ENCODE measurements around the gene FAM83E.
"Not testable (repeated sequence)": the region's sequence is repeated elsewhere in the genome, so short reads cannot be mapped to it uniquely, and the experiment has no call there.

The FAM83E gene

DNA sequence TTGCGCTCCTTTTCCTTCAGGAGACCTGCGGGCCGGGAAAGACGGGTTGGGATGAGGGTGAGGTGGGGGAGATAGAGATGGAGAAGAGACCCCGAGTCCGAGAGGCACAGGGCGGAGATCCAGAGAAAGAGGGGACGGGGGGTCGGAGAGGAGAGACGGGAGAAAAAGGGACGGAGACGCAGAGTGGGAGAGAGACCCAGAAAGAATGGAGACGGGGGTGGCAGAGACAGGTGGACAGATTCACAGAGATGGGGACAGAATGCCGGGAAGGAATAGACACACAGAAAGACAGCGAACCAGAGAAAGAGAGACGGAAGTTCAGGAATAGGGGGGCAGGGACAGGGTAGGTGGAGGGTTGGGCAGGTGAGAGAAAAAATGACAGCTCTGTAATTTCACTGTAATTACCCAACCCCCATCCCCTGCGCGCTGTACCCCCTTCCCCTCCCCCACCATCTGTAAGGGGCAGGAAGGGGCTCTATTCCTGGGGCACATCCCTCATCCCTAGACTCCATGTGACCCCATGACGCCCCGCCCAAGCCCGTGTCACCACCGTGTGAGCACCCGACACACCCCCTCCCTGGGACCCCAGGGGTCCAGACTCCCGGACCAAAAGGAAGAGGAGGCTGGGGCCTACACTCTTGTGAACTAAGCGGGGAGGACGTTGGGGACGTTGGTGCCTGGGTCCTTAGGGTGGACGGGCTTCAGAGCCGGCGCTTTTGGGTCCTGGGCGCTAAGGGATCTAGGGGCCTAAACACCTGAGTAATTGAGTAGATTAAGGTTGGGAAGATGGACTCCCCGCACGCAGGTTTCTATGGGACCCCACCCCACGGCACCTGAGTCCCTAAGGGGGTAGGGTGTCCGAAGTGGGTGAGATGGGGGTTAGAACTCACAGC, 21.3 kb upstream of the FAM83E start:
- DNase-seq (ENCODE audit: insufficient read length, low spot score) (no peak), FAIRE-seq (no peak)
- TF ChIP-seq, protein P1, sequence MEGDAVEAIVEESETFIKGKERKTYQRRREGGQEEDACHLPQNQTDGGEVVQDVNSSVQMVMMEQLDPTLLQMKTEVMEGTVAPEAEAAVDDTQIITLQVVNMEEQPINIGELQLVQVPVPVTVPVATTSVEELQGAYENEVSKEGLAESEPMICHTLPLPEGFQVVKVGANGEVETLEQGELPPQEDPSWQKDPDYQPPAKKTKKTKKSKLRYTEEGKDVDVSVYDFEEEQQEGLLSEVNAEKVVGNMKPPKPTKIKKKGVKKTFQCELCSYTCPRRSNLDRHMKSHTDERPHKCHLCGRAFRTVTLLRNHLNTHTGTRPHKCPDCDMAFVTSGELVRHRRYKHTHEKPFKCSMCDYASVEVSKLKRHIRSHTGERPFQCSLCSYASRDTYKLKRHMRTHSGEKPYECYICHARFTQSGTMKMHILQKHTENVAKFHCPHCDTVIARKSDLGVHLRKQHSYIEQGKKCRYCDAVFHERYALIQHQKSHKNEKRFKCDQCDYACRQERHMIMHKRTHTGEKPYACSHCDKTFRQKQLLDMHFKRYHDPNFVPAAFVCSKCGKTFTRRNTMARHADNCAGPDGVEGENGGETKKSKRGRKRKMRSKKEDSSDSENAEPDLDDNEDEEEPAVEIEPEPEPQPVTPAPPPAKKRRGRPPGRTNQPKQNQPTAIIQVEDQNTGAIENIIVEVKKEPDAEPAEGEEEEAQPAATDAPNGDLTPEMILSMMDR (IDR thresholded peaks at IDR 0.05; ENCODE audit: insufficient read depth, missing control alignments), result no peak

DNA sequence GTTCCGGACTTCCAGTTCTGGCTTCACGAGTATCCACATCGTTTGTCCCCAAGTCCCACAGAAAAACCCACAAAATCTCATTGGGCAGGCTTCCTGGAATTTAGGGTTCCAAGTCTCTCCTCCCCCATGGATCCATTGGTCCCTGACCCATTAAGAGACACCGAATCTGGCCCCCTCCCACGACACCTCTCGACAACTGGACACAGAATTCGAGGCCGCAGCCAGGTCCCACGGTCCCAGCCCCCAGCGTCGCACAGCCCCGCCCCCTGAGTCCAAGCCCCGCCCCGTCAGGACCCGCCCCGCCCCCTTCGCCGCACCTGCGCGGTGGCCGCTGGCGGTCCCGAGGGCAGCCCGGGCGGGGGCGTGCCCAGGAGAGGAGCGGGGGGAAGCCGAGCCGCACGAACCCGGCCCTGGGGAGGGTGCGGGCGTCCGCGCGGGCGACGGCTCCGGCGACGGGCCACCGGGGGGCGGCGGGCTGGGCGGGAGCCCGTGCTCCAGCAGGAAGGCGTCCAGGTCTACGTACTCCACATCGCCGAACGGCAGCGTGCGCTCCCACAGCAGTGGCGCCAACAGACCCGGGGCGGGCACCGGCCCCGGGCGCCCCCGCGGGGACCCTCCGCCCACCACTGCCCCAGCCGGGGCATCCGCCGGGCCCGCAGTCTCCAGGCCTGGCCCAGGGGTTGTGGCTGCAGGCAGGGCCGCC, 20.5 kb upstream of the FAM83E start:
- peak; percentile 64 for DNase-seq (ENCODE audit: insufficient read length, low spot score)
- TF ChIP-seq, protein P1 (IDR thresholded peaks at IDR 0.05; ENCODE audit: insufficient read depth, missing control alignments), result no peak
- no peak for FAIRE-seq

GRCh38 chr19:48634424-48635262, 19.8 kb upstream of the FAM83E start:
- peak; percentile 80 for DNase-seq (ENCODE audit: insufficient read length, low spot score)
- no peak for FAIRE-seq
- TF ChIP-seq, protein P1 (IDR thresholded peaks at IDR 0.05; ENCODE audit: insufficient read depth, missing control alignments), result no peak

- FAIRE-seq (no peak), DNase-seq (ENCODE audit: insufficient read length, low spot score) (no peak)
- TF ChIP-seq, protein P1 (IDR thresholded peaks at IDR 0.05; ENCODE audit: insufficient read depth, missing control alignments), result no peak
These were observed 19.1 kb upstream of the FAM83E start for GRCh38 chr19:48634036-48634342.

DNA sequence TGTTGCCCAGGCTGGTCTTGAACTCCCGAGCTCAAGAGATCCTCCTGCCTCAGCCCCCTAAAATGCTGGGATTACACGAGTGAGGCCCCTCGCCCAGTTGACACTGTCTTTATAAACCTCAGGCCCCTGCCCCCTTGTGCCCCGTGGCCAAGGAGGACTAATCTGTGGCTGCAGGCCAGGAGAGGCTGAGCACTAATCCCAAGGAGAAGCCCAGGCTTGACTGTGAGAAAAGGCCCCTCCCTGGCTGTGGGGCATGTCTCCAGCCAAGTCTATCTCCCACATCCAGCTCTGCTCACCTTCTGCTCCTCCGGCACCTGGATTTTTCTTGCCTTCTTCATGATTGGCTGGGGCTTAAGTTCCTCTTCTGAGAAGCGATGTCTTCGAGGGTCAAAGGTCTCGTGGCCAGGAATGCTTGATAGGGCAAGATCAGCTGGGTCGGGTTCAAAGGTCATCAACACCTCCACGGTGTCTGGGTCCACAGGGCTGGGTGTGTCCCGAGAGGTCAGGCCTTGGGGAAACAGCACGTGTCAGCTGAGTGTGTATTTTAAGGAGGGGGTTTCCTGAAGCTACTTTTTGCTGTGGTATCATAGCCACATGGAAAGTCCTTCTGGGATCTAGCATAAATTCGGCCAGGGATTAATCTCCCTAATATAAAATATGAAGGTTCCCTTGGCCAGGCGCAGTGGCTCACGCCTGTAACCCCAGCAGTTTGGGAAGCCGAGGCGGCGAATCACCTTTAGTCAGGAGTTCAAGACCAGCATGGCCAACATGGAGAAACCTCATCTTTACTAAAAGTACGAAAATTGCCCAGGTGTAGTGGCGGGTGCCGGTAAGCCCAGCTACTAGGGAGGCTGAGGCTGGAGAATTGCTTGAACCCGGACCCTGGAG, 18.5 kb upstream of the FAM83E start:
- no peak for FAIRE-seq
- TF ChIP-seq, protein P1 (IDR thresholded peaks at IDR 0.05; ENCODE audit: insufficient read depth, missing control alignments), result no peak

GRCh38 chr19:48632692-48633147, 17.8 kb upstream of the FAM83E start:
- TF ChIP-seq, protein P1 (IDR thresholded peaks at IDR 0.05; ENCODE audit: insufficient read depth, missing control alignments), result no peak
- no peak for FAIRE-seq
- no peak for DNase-seq (ENCODE audit: insufficient read length, low spot score)

More for the DNA sequence above, 18.5 kb upstream of the FAM83E start:
- no peak for DNase-seq (ENCODE audit: insufficient read length, low spot score)

DNA sequence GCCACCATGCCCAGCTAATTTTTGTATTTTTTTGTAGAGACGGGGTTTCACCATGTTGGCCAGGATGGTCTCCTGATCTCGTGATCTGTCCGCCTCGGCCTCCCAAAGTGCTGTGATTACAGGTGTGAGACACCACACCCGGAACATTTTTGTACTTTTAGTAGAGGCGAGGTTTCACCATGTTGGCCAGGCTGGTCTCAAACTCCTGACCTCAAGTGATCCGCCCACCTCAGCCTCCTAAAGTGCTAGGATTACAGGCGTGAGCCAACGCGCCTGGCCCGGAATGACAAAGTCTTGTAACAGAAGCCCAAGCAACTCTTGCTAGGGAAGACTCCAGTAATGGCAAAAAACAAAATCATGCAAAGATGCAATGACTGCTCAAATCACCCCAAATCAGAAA, 17.4 kb upstream of the FAM83E start:
- DNase-seq (ENCODE audit: insufficient read length, low spot score); FAIRE-seq: not testable (repeated sequence)

Measured in D721Med (cell line).